GM19193 (cell line): ENCODE results near the gene ELMOD1.

Experiments
- POLR2A ChIP-seq: IDR thresholded peaks from 4 replicates; pipeline ENCODE4 v1.6.1; 2011; ENCODE audit not compliant: insufficient read depth, insufficient read length; ENCODE audit errors: extremely low read depth

The ELMOD1 gene

GRCh38 chr11:107590460-107591377, at the start of gene ELMOD1:
TSS of gene ELMOD1 (plus strand) at chr11:107591147. CDS start at chr11:107618190, 27,043 bp downstream.
- TF ChIP-seq POLR2A = no peak

- no peak for TF ChIP-seq POLR2A
These were observed 45.8 kb upstream of the ELMOD1 start for GRCh38 chr11:107545101-107545514.

GRCh38 chr11:107547961-107548360, 43.0 kb upstream of the ELMOD1 start:
- no peak for TF ChIP-seq POLR2A

- TF ChIP-seq POLR2A = no peak
These were observed 41.5 kb upstream of the ELMOD1 start for GRCh38 chr11:107549253-107549953.

GRCh38 chr11:107549954-107550285, 41.0 kb upstream of the ELMOD1 start:
- no peak for TF ChIP-seq POLR2A

- no peak for TF ChIP-seq POLR2A
These were observed 40.6 kb upstream of the ELMOD1 start for GRCh38 chr11:107550304-107550703.

GRCh38 chr11:107561688-107562087, 29.3 kb upstream of the ELMOD1 start:
- no peak for TF ChIP-seq POLR2A

- TF ChIP-seq POLR2A = no peak
These were observed 28.2 kb upstream of the ELMOD1 start for GRCh38 chr11:107562647-107563208.

GRCh38 chr11:107563702-107564101, 27.2 kb upstream of the ELMOD1 start:
- no peak for TF ChIP-seq POLR2A

GRCh38 chr11:107564877-107565218, 26.1 kb upstream of the ELMOD1 start:
- no peak for TF ChIP-seq POLR2A

- peak; percentile 73 for TF ChIP-seq POLR2A
These were observed 25.6 kb upstream of the ELMOD1 start, which contains the start of gene ALKBH8 for GRCh38 chr11:107565219-107565937. TSS of gene ALKBH8 (minus strand) at chr11:107565735. CDS start at chr11:107560893, 4,842 bp downstream.

- TF ChIP-seq POLR2A = no peak
These were observed 24.4 kb upstream of the ELMOD1 start for GRCh38 chr11:107566569-107566968.

GRCh38 chr11:107567739-107568335, 23.1 kb upstream of the ELMOD1 start:
- TF ChIP-seq POLR2A = no peak

GRCh38 chr11:107570015-107570414, 20.9 kb upstream of the ELMOD1 start:
- no peak for TF ChIP-seq POLR2A

GRCh38 chr11:107573438-107573837, 17.5 kb upstream of the ELMOD1 start:
- TF ChIP-seq POLR2A = no peak

GRCh38 chr11:107577346-107577711, 13.6 kb upstream of the ELMOD1 start:
- no peak for TF ChIP-seq POLR2A

GRCh38 chr11:107581147-107581546, 9.8 kb upstream of the ELMOD1 start:
- no peak for TF ChIP-seq POLR2A
